Smooth muscle cell (in vitro differentiated cells): ENCODE results near the gene PPP2R3A. TPM values are rescaled to one million over a fixed set of nuclear protein-coding genes. Genes with fewer than 3 reads are reported as not detected.

Experiments used
- DNase-seq: peaks from one replicate; lab custom pipeline; 2025; ENCODE audit not compliant: unreplicated experiment; lab: John Stamatoyannopoulos, UW
- H2AFZ ChIP-seq: fragments of 200-600 bp; sonication (generic); 2 replicates; pipeline ENCODE4 v1.6.0; 2016; ENCODE audit warnings: antibody characterized with exemption, low read depth, mild to moderate bottlenecking
- H3F3A ChIP-seq: fragments of 200-600 bp; sonication (generic); 2 replicates; pipeline ENCODE4 v1.6.0; 2017; ENCODE audit warnings: antibody characterized with exemption, low read depth
- H3K27ac ChIP-seq: fragments of 200-600 bp; sonication (generic); 2 replicates; pipeline ENCODE4 v1.5.1; 2016; ENCODE audit warnings: low read depth, mild to moderate bottlenecking
- H3K27me3 ChIP-seq: fragments of 200-600 bp; sonication (generic); 2 replicates; pipeline ENCODE4 v1.6.1; 2016; ENCODE audit warnings: low read depth, mild to moderate bottlenecking
- H3K36me3 ChIP-seq: fragments of 200-600 bp; sonication (generic); 2 replicates; pipeline ENCODE4 v1.5.1; 2016; ENCODE audit warnings: low read depth
- H3K4me1 ChIP-seq: fragments of 200-600 bp; sonication (generic); 2 replicates; pipeline ENCODE4 v1.5.1; 2016; ENCODE audit warnings: low read depth
- H3K4me2 ChIP-seq: fragments of 200-600 bp; sonication (generic); 2 replicates; pipeline ENCODE4 v1.6.0; 2016; ENCODE audit warnings: mild to moderate bottlenecking
- H3K4me3 ChIP-seq: fragments of 200-600 bp; sonication (generic); 2 replicates; pipeline ENCODE4 v1.5.1; 2016; ENCODE audit warnings: mild to moderate bottlenecking
- H3K79me2 ChIP-seq: fragments of 200-600 bp; sonication (generic); 2 replicates; pipeline ENCODE4 v1.6.0; 2016; ENCODE audit warnings: low read depth, mild to moderate bottlenecking
- H3K9ac ChIP-seq: fragments of 200-600 bp; sonication (generic); 2 replicates; pipeline ENCODE4 v1.6.0; 2016; ENCODE audit warnings: low read depth
- H3K9me3 ChIP-seq: fragments of 200-600 bp; sonication (generic); replicated peaks from 2 replicates; pipeline ENCODE4 v1.5.1; 2016; ENCODE audit warnings: low read depth
- H4K20me1 ChIP-seq: fragments of 200-600 bp; sonication (generic); 2 replicates; pipeline ENCODE4 v1.6.0; 2016; ENCODE audit warnings: low read depth
- WGBS: methylation state at CpG from one replicate; pipeline ENCODE4 v1.1.7; 2016; ENCODE audit warnings: low lambda C conversion rate; 5-methylcytosine and 5-hydroxymethylcytosine counted together
- polyA plus RNA-seq: library from polyadenylated mRNA; unstranded; fragments of >200 nt; fragmentation: Nextera tagmentation; extraction: Ambion mirVana; gene quantifications from 2 replicates; pipeline ENCODE4 v1.2.1, GENCODE V29; 2016
- total RNA-seq: library from RNA; depleted of rRNA; stranded (reverse); fragments of >200 nt; gene quantifications from 2 replicates; pipeline ENCODE4 v1.2.3, GENCODE V29; 2014
- TF ChIP-seq, protein P1 (sequence below): fragments of 200-600 bp; sonication (generic); IDR thresholded peaks from 2 replicates; pipeline ENCODE4 v1.5.1; 2017; ENCODE audit warnings: borderline replicate concordance, mild to moderate bottlenecking, antibody characterized with exemption; ENCODE audit not compliant: insufficient read depth, poor library complexity, severe bottlenecking

Gene PPP2R3A
- total and polyA plus RNA-seq, 2 experiments from 2014 or later: 8.0 to 24.7 TPM

- Histone ChIP-seq H3K79me2 (no peaks in the 10 kb centered on the region), H3K27me3 (no peaks in the 10 kb centered on the region), H4K20me1 (no peaks in the 10 kb centered on the region), H2AFZ (no peak overlapping the region), H3K4me1 (no peaks in the 10 kb centered on the region), H3K4me2 (no peak overlapping the region), H3K9me3 (no peaks in the 10 kb centered on the region), H3K36me3 (no peaks in the 10 kb centered on the region), H3F3A (no peaks in the 10 kb centered on the region), H3K9ac (no peak overlapping the region), H3K27ac (no peak overlapping the region), H3K4me3 (no peak overlapping the region)
- TF ChIP-seq, protein P1, sequence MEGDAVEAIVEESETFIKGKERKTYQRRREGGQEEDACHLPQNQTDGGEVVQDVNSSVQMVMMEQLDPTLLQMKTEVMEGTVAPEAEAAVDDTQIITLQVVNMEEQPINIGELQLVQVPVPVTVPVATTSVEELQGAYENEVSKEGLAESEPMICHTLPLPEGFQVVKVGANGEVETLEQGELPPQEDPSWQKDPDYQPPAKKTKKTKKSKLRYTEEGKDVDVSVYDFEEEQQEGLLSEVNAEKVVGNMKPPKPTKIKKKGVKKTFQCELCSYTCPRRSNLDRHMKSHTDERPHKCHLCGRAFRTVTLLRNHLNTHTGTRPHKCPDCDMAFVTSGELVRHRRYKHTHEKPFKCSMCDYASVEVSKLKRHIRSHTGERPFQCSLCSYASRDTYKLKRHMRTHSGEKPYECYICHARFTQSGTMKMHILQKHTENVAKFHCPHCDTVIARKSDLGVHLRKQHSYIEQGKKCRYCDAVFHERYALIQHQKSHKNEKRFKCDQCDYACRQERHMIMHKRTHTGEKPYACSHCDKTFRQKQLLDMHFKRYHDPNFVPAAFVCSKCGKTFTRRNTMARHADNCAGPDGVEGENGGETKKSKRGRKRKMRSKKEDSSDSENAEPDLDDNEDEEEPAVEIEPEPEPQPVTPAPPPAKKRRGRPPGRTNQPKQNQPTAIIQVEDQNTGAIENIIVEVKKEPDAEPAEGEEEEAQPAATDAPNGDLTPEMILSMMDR: no peak
- no peak for DNase-seq
- WGBS: 93% methylated on average over 8 of the region's 8 CpGs
Observed at GRCh38 chr3:135917927-135918597, 47.5 kb upstream of the PPP2R3A start.

DNA sequence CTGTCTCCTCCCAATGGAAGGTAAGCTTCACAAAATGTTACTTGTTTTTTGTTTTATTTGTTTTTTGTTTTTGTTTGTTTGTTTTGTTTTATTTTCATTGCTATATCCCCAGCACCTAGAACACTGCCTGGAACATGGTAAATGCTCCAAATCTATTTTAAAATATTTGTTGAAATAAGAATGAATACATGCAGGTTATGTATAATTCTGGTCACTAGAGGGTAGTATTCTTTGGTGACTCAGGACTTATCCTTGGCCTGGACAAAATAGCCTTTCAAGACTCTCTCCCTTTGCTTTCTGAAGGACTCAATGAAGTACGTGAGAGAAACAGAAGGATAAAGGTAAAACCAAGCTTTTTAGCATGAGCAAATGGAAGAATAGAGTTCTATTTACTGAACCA, 46.9 kb upstream of the PPP2R3A start:
- TF ChIP-seq, protein P1: peak; percentile 63
- H3K36me3 ChIP-seq: no peaks in the 10 kb centered on the region
- no peaks in the 10 kb centered on the region for H3K4me1 ChIP-seq
- no peaks in the 10 kb centered on the region for H3K9me3 ChIP-seq
- no peaks in the 10 kb centered on the region for H3F3A ChIP-seq
- WGBS: 48% methylated on average over 1 of the region's 1 CpG
- no peak overlapping the region for H3K4me3 ChIP-seq
- no peak overlapping the region for H2AFZ ChIP-seq
- no peak overlapping the region for H3K27ac ChIP-seq
- no peaks in the 10 kb centered on the region for H3K79me2 ChIP-seq
- H4K20me1 ChIP-seq: no peaks in the 10 kb centered on the region
- H3K27me3 ChIP-seq: no peaks in the 10 kb centered on the region
- H3K9ac ChIP-seq: no peak overlapping the region
- no peak for DNase-seq
- H3K4me2 ChIP-seq: no peak overlapping the region

DNA sequence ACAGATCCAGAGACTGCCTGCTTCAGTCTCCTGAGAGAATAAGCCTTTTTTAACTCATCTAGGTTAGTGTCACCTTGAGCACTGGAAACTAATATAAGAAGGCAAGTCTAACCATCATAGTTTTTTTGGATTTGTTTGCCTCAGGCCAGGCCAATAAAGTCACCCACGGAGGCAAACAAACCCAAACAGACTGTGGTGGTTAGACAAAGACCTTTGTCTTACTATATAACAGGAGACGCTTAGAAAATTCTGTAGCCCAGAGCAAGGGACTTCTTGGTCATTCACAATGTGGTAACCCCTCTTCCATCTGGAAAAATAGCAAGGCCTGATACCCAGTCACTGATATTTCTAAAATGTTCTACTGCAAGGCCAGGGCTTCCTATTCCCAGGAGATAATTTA, 45.3 kb upstream of the PPP2R3A start:
- DNase-seq: no peak
- 69% methylated on average over 2 of the region's 2 CpGs for WGBS
- Histone ChIP-seq H2AFZ (no peak overlapping the region), H4K20me1 (no peaks in the 10 kb centered on the region), H3K4me2 (no peak overlapping the region), H3K27me3 (no peaks in the 10 kb centered on the region), H3K9ac (no peak overlapping the region), H3K79me2 (no peaks in the 10 kb centered on the region), H3F3A (no peaks in the 10 kb centered on the region), H3K4me3 (no peak overlapping the region), H3K9me3 (no peaks in the 10 kb centered on the region), H3K27ac (no peak overlapping the region), H3K4me1 (no peaks in the 10 kb centered on the region), H3K36me3 (no peaks in the 10 kb centered on the region)
- TF ChIP-seq, protein P1: no peak

GRCh38 chr3:135922903-135923250, 42.7 kb upstream of the PPP2R3A start:
- Histone ChIP-seq H4K20me1 (no peaks in the 10 kb centered on the region), H3K79me2 (no peaks in the 10 kb centered on the region), H3K4me1 (no peaks in the 10 kb centered on the region), H3F3A (no peaks in the 10 kb centered on the region), H3K9me3 (no peaks in the 10 kb centered on the region), H3K4me3 (no peak overlapping the region), H3K27ac (no peak overlapping the region), H3K4me2 (no peak overlapping the region), H2AFZ (no peak overlapping the region), H3K36me3 (no peaks in the 10 kb centered on the region), H3K9ac (no peak overlapping the region), H3K27me3 (no peaks in the 10 kb centered on the region)
- WGBS: 98% methylated on average over 3 of the region's 3 CpGs
- TF ChIP-seq, protein P1: no peak
- no peak for DNase-seq
